NT2/D1 (cell line): ENCODE measurements around the gene ZFHX3.

Experiments used
- SUZ12 ChIP-seq: IDR thresholded peaks from 2 replicates; pipeline ENCODE4 v1.6.1; 2011; ENCODE audit not compliant: insufficient read length, insufficient read depth; ENCODE audit errors: extremely low read depth
- YY1 ChIP-seq: IDR thresholded peaks from 2 replicates; pipeline ENCODE4 v1.6.1; 2011; ENCODE audit not compliant: insufficient read length, insufficient read depth
- ZNF274 ChIP-seq: IDR thresholded peaks from 2 replicates; pipeline ENCODE4 v1.6.1; 2011; ENCODE audit warnings: mild to moderate bottlenecking, low read depth, low read length

- TF ChIP-seq YY1 = no peak
- no peak for TF ChIP-seq ZNF274
- no peak for TF ChIP-seq SUZ12
These were observed 150.2 kb downstream of the ZFHX3 start for GRCh38 chr16:72897707-72898106.
